ENCODE results near the gene BCAR3. TPM values are rescaled to one million over a fixed set of nuclear protein-coding genes. Genes with fewer than 3 reads are reported as not detected.

BCAR3 gene
- polyA plus RNA-seq (2013): 28.1 and 29.7 TPM in 2 replicates

GRCh38 chr1:93681101-93681988 lies at the start of gene BCAR3:
Gene BCAR3, minus strand, starts transcription at chr1:93681837. Its CDS starts 6,907 bp downstream, at chr1:93674930.
- peak within 1 kb of the TSS; percentile 96 for H3K4ac ChIP-seq (ENCODE audit: low read depth, low read length)
- peak within 1 kb of the TSS; percentile 64 for H2AK5ac ChIP-seq (ENCODE audit: low read length)
- peak; percentile 42 to 66 for DNase-seq
- no CpG with 5 or more reads among the region's 105 CpGs for WGBS (ENCODE audit: extremely low coverage, insufficient coverage, insufficient read length)
- no peaks in the 10 kb centered on the region for H3K27me3 ChIP-seq (ENCODE audit: insufficient read depth, low read length)
- no peaks in the 10 kb centered on the region for H3K9me3 ChIP-seq (ENCODE audit: insufficient read depth, low read depth, low read length)
- peak within 1 kb of the TSS; percentile 88 for H2BK5ac ChIP-seq (ENCODE audit: low read depth, low read length, poor library complexity)
- H3K23ac ChIP-seq (ENCODE audit: low read length): no peak within 1 kb of the TSS
- peak within 1 kb of the TSS; percentile 89 for H3K4me2 ChIP-seq (ENCODE audit: low read length)
- H3K79me1 ChIP-seq (ENCODE audit: low read length): peaks cover 15% of the 10 kb centered on the region
- peaks cover 4 to 5% of the 10 kb centered on the region in 2 experiments for H3K36me3 ChIP-seq (ENCODE audit: control insufficient read depth in 1 of 2, insufficient read depth in 2 of 2, low read length in 2 of 2)
- peak within 1 kb of the TSS; percentile 93 for H4K91ac ChIP-seq (ENCODE audit: low read depth, low read length)
- H2AFZ ChIP-seq (ENCODE audit: insufficient read depth, low read length, poor library complexity): peak within 1 kb of the TSS; percentile 88
- H3K14ac ChIP-seq (ENCODE audit: low read length): peak within 1 kb of the TSS; percentile 88
- H4K12ac ChIP-seq (ENCODE audit: low read depth, low read length): peak within 1 kb of the TSS; percentile 92
- H3K9ac ChIP-seq (ENCODE audit: low read length): peak within 1 kb of the TSS; percentile 81
- H3K79me2 ChIP-seq (ENCODE audit: control insufficient read depth, insufficient read depth, low read length, poor library complexity): peaks cover 23% of the 10 kb centered on the region
- H3K27ac ChIP-seq (ENCODE audit: low read depth, low read length): peak within 1 kb of the TSS; percentile 83
- peak within 1 kb of the TSS; percentile 90 for H3K4me3 ChIP-seq (ENCODE audit: low read depth, low read length)
- peak within 1 kb of the TSS; percentile 78 for H2BK120ac ChIP-seq (ENCODE audit: insufficient read depth, low read length, poor library complexity)
- H2BK12ac ChIP-seq (ENCODE audit: low read length): peak within 1 kb of the TSS; percentile 52
- peaks cover 4 to 13% of the 10 kb centered on the region in 2 experiments for H3K4me1 ChIP-seq (ENCODE audit: control insufficient read depth in 1 of 2, insufficient read depth in 2 of 2, low read length in 2 of 2)
- peak within 1 kb of the TSS; percentile 88 for H3K18ac ChIP-seq (ENCODE audit: low read length)
- peak within 1 kb of the TSS; percentile 68 for H4K8ac ChIP-seq (ENCODE audit: low read depth, low read length)

- Histone ChIP-seq H4K12ac (ENCODE audit: low read depth, low read length) (no peak overlapping the region), H3K27me3 (ENCODE audit: insufficient read depth, low read length) (no peaks in the 10 kb centered on the region), H2BK5ac (ENCODE audit: low read depth, low read length, poor library complexity) (no peak overlapping the region), H2AFZ (ENCODE audit: insufficient read depth, low read length, poor library complexity) (no peak overlapping the region), H3K23ac (ENCODE audit: low read length) (no peak overlapping the region), H3K27ac (ENCODE audit: low read depth, low read length) (no peak overlapping the region), H3K4me2 (ENCODE audit: low read length) (no peak overlapping the region), H3K18ac (ENCODE audit: low read length) (no peak overlapping the region), H3K36me3 (ENCODE audit: control insufficient read depth in 1 of 2, insufficient read depth in 2 of 2, low read length in 2 of 2) (no peaks in the 10 kb centered on the region), H3K4me3 (ENCODE audit: low read depth, low read length) (no peak overlapping the region), H3K79me1 (ENCODE audit: low read length) (no peaks in the 10 kb centered on the region), H4K91ac (ENCODE audit: low read depth, low read length) (no peak overlapping the region), H2AK5ac (ENCODE audit: low read length) (no peak overlapping the region), H2BK120ac (ENCODE audit: insufficient read depth, low read length, poor library complexity) (no peak overlapping the region), H3K14ac (ENCODE audit: low read length) (no peak overlapping the region), H3K4ac (ENCODE audit: low read depth, low read length) (no peak overlapping the region), H3K9me3 (ENCODE audit: insufficient read depth, low read depth, low read length) (peaks cover 1% of the 10 kb centered on the region), H3K9ac (ENCODE audit: low read length) (no peak overlapping the region), H4K8ac (ENCODE audit: low read depth, low read length) (no peak overlapping the region), H3K4me1 (ENCODE audit: control insufficient read depth in 1 of 2, insufficient read depth in 2 of 2, low read length in 2 of 2) (peaks cover under 1 to 3% of the 10 kb centered on the region in 2 experiments), H3K79me2 (ENCODE audit: control insufficient read depth, insufficient read depth, low read length, poor library complexity) (no peaks in the 10 kb centered on the region), H2BK12ac (ENCODE audit: low read length) (no peak overlapping the region)
- WGBS (ENCODE audit: extremely low coverage, insufficient coverage, insufficient read length): no CpG with 5 or more reads among the region's 2 CpGs
- peak; percentile 29 to 63 for DNase-seq
Observed at GRCh38 chr1:93730621-93731020, 49.0 kb upstream of the BCAR3 start.

- peaks cover 1% of the 10 kb centered on the region for H3K9me3 ChIP-seq (ENCODE audit: insufficient read depth, low read depth, low read length)
- no peak overlapping the region for H3K4ac ChIP-seq (ENCODE audit: low read depth, low read length)
- no peak overlapping the region for H2BK5ac ChIP-seq (ENCODE audit: low read depth, low read length, poor library complexity)
- H3K27me3 ChIP-seq (ENCODE audit: insufficient read depth, low read length): no peaks in the 10 kb centered on the region
- H3K79me2 ChIP-seq (ENCODE audit: control insufficient read depth, insufficient read depth, low read length, poor library complexity): no peaks in the 10 kb centered on the region
- no peak overlapping the region for H2BK120ac ChIP-seq (ENCODE audit: insufficient read depth, low read length, poor library complexity)
- H3K9ac ChIP-seq (ENCODE audit: low read length): no peak overlapping the region
- H3K36me3 ChIP-seq (ENCODE audit: control insufficient read depth in 1 of 2, insufficient read depth in 2 of 2, low read length in 2 of 2): no peaks in the 10 kb centered on the region
- H3K18ac ChIP-seq (ENCODE audit: low read length): no peak overlapping the region
- H3K27ac ChIP-seq (ENCODE audit: low read depth, low read length): no peak overlapping the region
- H2AK5ac ChIP-seq (ENCODE audit: low read length): no peak overlapping the region
- no peak overlapping the region for H2AFZ ChIP-seq (ENCODE audit: insufficient read depth, low read length, poor library complexity)
- H3K14ac ChIP-seq (ENCODE audit: low read length): no peak overlapping the region
- no peak overlapping the region for H4K91ac ChIP-seq (ENCODE audit: low read depth, low read length)
- no peak overlapping the region for H2BK12ac ChIP-seq (ENCODE audit: low read length)
- H3K79me1 ChIP-seq (ENCODE audit: low read length): no peaks in the 10 kb centered on the region
- H3K4me2 ChIP-seq (ENCODE audit: low read length): no peak overlapping the region
- H3K4me3 ChIP-seq (ENCODE audit: low read depth, low read length): no peak overlapping the region
- no peak overlapping the region for H4K8ac ChIP-seq (ENCODE audit: low read depth, low read length)
- H4K12ac ChIP-seq (ENCODE audit: low read depth, low read length): no peak overlapping the region
- no peak for DNase-seq
- H3K4me1 ChIP-seq (ENCODE audit: control insufficient read depth in 1 of 2, insufficient read depth in 2 of 2, low read length in 2 of 2): no peaks in the 10 kb centered on the region
- H3K23ac ChIP-seq (ENCODE audit: low read length): no peak overlapping the region
- WGBS (ENCODE audit: extremely low coverage, insufficient coverage, insufficient read length): no CpG with 5 or more reads among the region's 4 CpGs
Observed at GRCh38 chr1:93729906-93730305, 48.3 kb upstream of the BCAR3 start.

- no peaks in the 10 kb centered on the region for H3K36me3 ChIP-seq (ENCODE audit: control insufficient read depth in 1 of 2, insufficient read depth in 2 of 2, low read length in 2 of 2)
- no peak overlapping the region for H3K4me3 ChIP-seq (ENCODE audit: low read depth, low read length)
- no peak overlapping the region for H3K9ac ChIP-seq (ENCODE audit: low read length)
- no peak overlapping the region for H3K4ac ChIP-seq (ENCODE audit: low read depth, low read length)
- no peaks in the 10 kb centered on the region for H3K79me2 ChIP-seq (ENCODE audit: control insufficient read depth, insufficient read depth, low read length, poor library complexity)
- H3K9me3 ChIP-seq (ENCODE audit: insufficient read depth, low read depth, low read length): peaks cover 1% of the 10 kb centered on the region
- H3K18ac ChIP-seq (ENCODE audit: low read length): no peak overlapping the region
- H2BK120ac ChIP-seq (ENCODE audit: insufficient read depth, low read length, poor library complexity): no peak overlapping the region
- no peak overlapping the region for H4K8ac ChIP-seq (ENCODE audit: low read depth, low read length)
- H3K79me1 ChIP-seq (ENCODE audit: low read length): no peaks in the 10 kb centered on the region
- no peak overlapping the region for H2AK5ac ChIP-seq (ENCODE audit: low read length)
- H2BK5ac ChIP-seq (ENCODE audit: low read depth, low read length, poor library complexity): no peak overlapping the region
- no CpG with 5 or more reads among the region's 4 CpGs for WGBS (ENCODE audit: extremely low coverage, insufficient coverage, insufficient read length)
- H3K4me1 ChIP-seq (ENCODE audit: control insufficient read depth in 1 of 2, insufficient read depth in 2 of 2, low read length in 2 of 2): no peaks in the 10 kb centered on the region
- H4K12ac ChIP-seq (ENCODE audit: low read depth, low read length): no peak overlapping the region
- H3K23ac ChIP-seq (ENCODE audit: low read length): no peak overlapping the region
- no peak overlapping the region for H2BK12ac ChIP-seq (ENCODE audit: low read length)
- no peak overlapping the region for H3K4me2 ChIP-seq (ENCODE audit: low read length)
- H3K14ac ChIP-seq (ENCODE audit: low read length): no peak overlapping the region
- H4K91ac ChIP-seq (ENCODE audit: low read depth, low read length): no peak overlapping the region
- H2AFZ ChIP-seq (ENCODE audit: insufficient read depth, low read length, poor library complexity): no peak overlapping the region
- no peaks in the 10 kb centered on the region for H3K27me3 ChIP-seq (ENCODE audit: insufficient read depth, low read length)
- H3K27ac ChIP-seq (ENCODE audit: low read depth, low read length): no peak overlapping the region
- no peak for DNase-seq
Observed at GRCh38 chr1:93729502-93729901, 47.9 kb upstream of the BCAR3 start.
